ENCODE data around the gene COL23A1.

The COL23A1 gene

GRCh38 chr5:178515776-178516503 lies 74.3 kb downstream of the COL23A1 start:
- DNase-seq (ENCODE audit: insufficient read length, low spot score) (no peak), FAIRE-seq (no peak)

- FAIRE-seq (no peak), DNase-seq (ENCODE audit: insufficient read length, low spot score) (no peak)
These were observed 75.3 kb downstream of the COL23A1 start for GRCh38 chr5:178514851-178515418.

- FAIRE-seq (no peak), DNase-seq (ENCODE audit: insufficient read length, low spot score) (no peak)
These were observed 79.0 kb downstream of the COL23A1 start for GRCh38 chr5:178511172-178511571.

- DNase-seq (ENCODE audit: insufficient read length, low spot score) (no peak), FAIRE-seq (no peak)
These were observed 80.6 kb downstream of the COL23A1 start for GRCh38 chr5:178509491-178510057.

GRCh38 chr5:178507151-178507932 lies 82.9 kb downstream of the COL23A1 start:
- no peak for FAIRE-seq

GRCh38 chr5:178505639-178506407 lies 84.4 kb downstream of the COL23A1 start:
- no peak for FAIRE-seq
- DNase-seq (ENCODE audit: insufficient read length, low spot score) = no peak

More at GRCh38 chr5:178507151-178507932, 82.9 kb downstream of the COL23A1 start:
- no peak for DNase-seq (ENCODE audit: insufficient read length, low spot score)

- FAIRE-seq (no peak), DNase-seq (ENCODE audit: insufficient read length, low spot score) (no peak)
These were observed 85.7 kb downstream of the COL23A1 start for GRCh38 chr5:178504340-178504960.

GRCh38 chr5:178502401-178503100 lies 87.6 kb downstream of the COL23A1 start:
- FAIRE-seq (no peak), DNase-seq (ENCODE audit: insufficient read length, low spot score) (no peak)

- no peak for FAIRE-seq
- no peak for DNase-seq (ENCODE audit: insufficient read length, low spot score)
These were observed 90.8 kb downstream of the COL23A1 start for GRCh38 chr5:178499352-178499751.

GRCh38 chr5:178496642-178497041 lies 93.6 kb downstream of the COL23A1 start:
- no peak for DNase-seq (ENCODE audit: insufficient read length, low spot score)
- FAIRE-seq = no peak

- no peak for DNase-seq (ENCODE audit: insufficient read length, low spot score)
- no peak for FAIRE-seq
These were observed 94.0 kb downstream of the COL23A1 start for GRCh38 chr5:178496214-178496613.

- FAIRE-seq (no peak), DNase-seq (ENCODE audit: insufficient read length, low spot score) (no peak)
These were observed 94.5 kb downstream of the COL23A1 start for GRCh38 chr5:178495706-178496105.

GRCh38 chr5:178492278-178492677 lies 97.9 kb downstream of the COL23A1 start:
- DNase-seq (ENCODE audit: insufficient read length, low spot score) (no peak), FAIRE-seq (no peak)

- FAIRE-seq = no peak
- no peak for DNase-seq (ENCODE audit: insufficient read length, low spot score)
These were observed 99.1 kb downstream of the COL23A1 start for GRCh38 chr5:178490935-178491652.

GRCh38 chr5:178489271-178489976 lies 100.8 kb downstream of the COL23A1 start:
- FAIRE-seq = no peak
- no peak for DNase-seq (ENCODE audit: insufficient read length, low spot score)

GRCh38 chr5:178488696-178489095 lies 101.5 kb downstream of the COL23A1 start:
- FAIRE-seq = no peak
- no peak for DNase-seq (ENCODE audit: insufficient read length, low spot score)

GRCh38 chr5:178487911-178488600 lies 102.1 kb downstream of the COL23A1 start:
- DNase-seq (ENCODE audit: insufficient read length, low spot score) (no peak), FAIRE-seq (no peak)
